GM12878 (cell line): Measurements from ENCODE around the gene NR1I2. TPM values are rescaled to one million over a fixed set of nuclear protein-coding genes. Genes with fewer than 3 reads are reported as not detected.

ENCODE experiments used
- ATAC-seq: fragments of 200-7000 bp; cut with Tn5 transposase; 3 replicates; pipeline ENCODE4 v1.9.1; 2020; ENCODE audit warnings: mild to moderate bottlenecking, moderate library complexity
- BruUV-seq: library from RNA; stranded (reverse); fragments of 400-500 nt; replicated peaks from 2 replicates; lab custom pipeline; 2021; lab: Mats Ljungman, UMichigan
- CTCF ChIA-PET: fragments of 300-600 bp; sonication (Branson Sonifier 250); formaldehyde crosslinking; extraction: SDS; loops from one replicate; lab custom pipeline; 2021; ENCODE audit warnings: inconsistent platforms; lab: Yijun Ruan, JAX
- POLR2A ChIA-PET: fragments of 350-600 bp; formaldehyde crosslinking; extraction: SDS; loops from one replicate; lab custom pipeline; 2021; ENCODE audit warnings: inconsistent platforms; lab: Charles Lee
- RAD21 ChIA-PET: fragments of 300-600 bp; sonication (Branson Sonifier 250); formaldehyde crosslinking; loops from one replicate; lab custom pipeline; 2023; ENCODE audit warnings: antibody characterized with exemption; ENCODE audit not compliant: unreplicated experiment; lab: Charles Lee
- SMC1A ChIA-PET: fragments of 300-600 bp; sonication (Branson Sonifier 250); formaldehyde crosslinking; loops from one replicate; lab custom pipeline; 2023; ENCODE audit not compliant: unreplicated experiment, uncharacterized antibody; lab: Charles Lee
- DNase-seq: peaks from one replicate; pipeline ENCODE4 v3.0.0-alpha.2; 2011; ENCODE audit warnings: low read depth, low spot score
- FAIRE-seq: peaks from 3 replicates; lab custom pipeline; 2011; peaks lifted over from hg19 to GRCh38; lab: Jason Lieb, UNC
- H2AFZ ChIP-seq: 2 replicates; pipeline ENCODE4 v1.6.0; 2011; ENCODE audit warnings: low read depth, low read length, control low read depth; ENCODE audit not compliant: control insufficient read depth
- H3K27ac ChIP-seq: 2 replicates; pipeline ENCODE4 v1.5.1; 2011; ENCODE audit warnings: control low read depth; ENCODE audit not compliant: control insufficient read depth, insufficient read depth
- H3K27me3 ChIP-seq, 2 experiments: replicated peaks in 1 of 2; 2 replicates each; pipeline versions ENCODE4 v1.6.0 to v1.6.1; 2011; ENCODE audit warnings: low read length in 1 of 2; ENCODE audit not compliant: control insufficient read depth in 2 of 2, insufficient read depth in 2 of 2
- H3K36me3 ChIP-seq, 2 experiments: 2 replicates each; pipeline ENCODE4 v1.5.1; 2011; ENCODE audit warnings: low read length in 1 of 2; ENCODE audit not compliant: control insufficient read depth in 2 of 2, insufficient read depth in 2 of 2
- H3K4me1 ChIP-seq: 2 replicates; pipeline ENCODE4 v1.6.1; 2011; ENCODE audit warnings: mild to moderate bottlenecking, low read length, moderate library complexity, mixed read lengths; ENCODE audit not compliant: control insufficient read depth, insufficient read depth
- H3K4me2 ChIP-seq: 2 replicates; pipeline ENCODE4 v1.6.0; 2011; ENCODE audit warnings: control low read depth; ENCODE audit not compliant: control insufficient read depth, insufficient read depth
- H3K4me3 ChIP-seq: fragments of 200-600 bp; sonication (generic); 2 replicates; pipeline ENCODE4 v1.5.1; 2016
- H3K79me2 ChIP-seq: 2 replicates; pipeline ENCODE4 v1.6.0; 2011; ENCODE audit warnings: low read length; ENCODE audit not compliant: control insufficient read depth, insufficient read depth
- H3K9ac ChIP-seq: 2 replicates; pipeline ENCODE4 v1.8.0; 2011; ENCODE audit warnings: low read length, control low read depth, mixed read lengths; ENCODE audit not compliant: control insufficient read depth, insufficient read depth
- H3K9me3 ChIP-seq: replicated peaks from 3 replicates; pipeline ENCODE4 v1.5.1; 2011; ENCODE audit warnings: mild to moderate bottlenecking, low read length; ENCODE audit not compliant: control insufficient read depth, insufficient read depth
- H4K20me1 ChIP-seq: 2 replicates; pipeline ENCODE4 v1.6.0; 2011; ENCODE audit not compliant: control insufficient read depth, insufficient read depth
- ATF7 ChIP-seq: fragments of 450-650 bp; IDR thresholded peaks from 2 replicates; pipeline ENCODE4 v1.6.1; 2016; ENCODE audit warnings: low read depth, mild to moderate bottlenecking
- CHD4 ChIP-seq: fragments of 200-600 bp; sonication (generic); IDR thresholded peaks from 2 replicates; pipeline ENCODE4 v1.6.1; 2016; ENCODE audit warnings: mild to moderate bottlenecking
- CREB1 ChIP-seq: IDR thresholded peaks from 2 replicates; pipeline ENCODE4 v1.6.1; 2012; ENCODE audit warnings: low read depth, mild to moderate bottlenecking, inconsistent platforms
- DPF2 ChIP-seq: fragments of 450-650 bp; IDR thresholded peaks from 2 replicates; pipeline ENCODE4 v1.6.1; 2017; ENCODE audit warnings: mild to moderate bottlenecking
- RB1 ChIP-seq: fragments of 450-650 bp; formaldehyde crosslinking; IDR thresholded peaks from 2 replicates; pipeline ENCODE4 v1.6.1; 2017; ENCODE audit warnings: mild to moderate bottlenecking, borderline replicate concordance
- SMAD5 ChIP-seq: IDR thresholded peaks from 2 replicates; pipeline ENCODE4 v1.6.1; 2016; ENCODE audit warnings: antibody characterized with exemption, low read depth
- SMARCA5 ChIP-seq: fragments of 450-650 bp; IDR thresholded peaks from 2 replicates; pipeline ENCODE4 v1.6.1; 2017; ENCODE audit warnings: mild to moderate bottlenecking
- SREBF1 ChIP-seq: IDR thresholded peaks from 2 replicates; pipeline ENCODE4 v1.6.1; 2012; ENCODE audit warnings: mild to moderate bottlenecking, low read length
- STAT1 ChIP-seq: fragments of 450-650 bp; conservative IDR thresholded peaks from 2 replicates; pipeline ENCODE4 v1.6.1; 2014; ENCODE audit warnings: antibody characterized with exemption, mild to moderate bottlenecking
- ZNF384 ChIP-seq: IDR thresholded peaks from 2 replicates; pipeline ENCODE4 v1.6.1; 2012; ENCODE audit warnings: low read depth, mild to moderate bottlenecking, low read length, improper control_type of control experiment, borderline replicate concordance
- ZZZ3 ChIP-seq: IDR thresholded peaks from 2 replicates; pipeline ENCODE4 v1.6.1; 2011; ENCODE audit warnings: low read depth; ENCODE audit not compliant: control insufficient read depth, insufficient read length
- in situ Hi-C: fragments of 300-500 bp; cut with MboI; formaldehyde crosslinking; loops from 9 replicates; pipeline ENCODE4 v1.14.3; 2018; ENCODE audit warnings: mixed read lengths
- intact Hi-C: fragments of 100-400 bp; cut with micrococcal nuclease; formaldehyde crosslinking; loops from one replicate; pipeline ENCODE4 v1.14.2; 2022; ENCODE audit not compliant: unreplicated experiment
- polyA plus RNA-seq, 11 experiments: library from polyadenylated mRNA; depleted of rRNA in 4 of 11; unstranded in 6 of 11; stranded (reverse) in 5 of 11; fragments of >200 nt; fragmentation: Nextera tagmentation in 4 of 11; fragmentation: Illumina TruSeq in 1 of 11; extraction: Ambion mirVana in 4 of 11; extraction: Trizol in 1 of 11; gene quantifications; 1 replicate in 1 of 11; 2 replicates in 10 of 11; pipeline versions ENCODE4 v1.2.1 to v1.2.3, GENCODE V29; 2011 to 2016; ENCODE audit warnings: inconsistent platforms in 2 of 11, missing spikeins in 2 of 11, low read depth in 1 of 11
- total RNA-seq, 4 experiments: library from RNA; depleted of rRNA in 3 of 4; stranded (reverse); fragments of >200 nt in 3 of 4; fragmentation: Illumina TruSeq in 1 of 4; extraction: Trizol in 1 of 4; gene quantifications; 2 replicates each; pipeline versions ENCODE4 v1.2.1 to v1.2.3, GENCODE V29; 2013 to 2021
- TF ChIP-seq, protein P1 (sequence below), 3 experiments: IDR thresholded peaks in 2 of 3; conservative IDR thresholded peaks in 1 of 3; 2 replicates each; pipeline ENCODE4 v1.5.1; 2011; ENCODE audit warnings: low read depth in 3 of 3, low read length in 3 of 3, mild to moderate bottlenecking in 3 of 3, control low read depth in 2 of 3, moderate library complexity in 2 of 3, inconsistent platforms in 1 of 3, mixed read lengths in 1 of 3; ENCODE audit not compliant: control insufficient read depth in 2 of 3, insufficient read depth in 1 of 3; ENCODE audit errors: extremely low read depth in 1 of 3

NR1I2 gene
- total and polyA plus RNA-seq, 10 of the 15 experiments (the other 5 are each of a cell fraction or from before 2014, with no cell fraction given): 0.03 to 1.0 (median 0.39) TPM

GRCh38 chr3:119762876-119763275 lies 19.0 kb upstream of the NR1I2 start (continued):
- TF ChIP-seq RB1: no peak

DNA sequence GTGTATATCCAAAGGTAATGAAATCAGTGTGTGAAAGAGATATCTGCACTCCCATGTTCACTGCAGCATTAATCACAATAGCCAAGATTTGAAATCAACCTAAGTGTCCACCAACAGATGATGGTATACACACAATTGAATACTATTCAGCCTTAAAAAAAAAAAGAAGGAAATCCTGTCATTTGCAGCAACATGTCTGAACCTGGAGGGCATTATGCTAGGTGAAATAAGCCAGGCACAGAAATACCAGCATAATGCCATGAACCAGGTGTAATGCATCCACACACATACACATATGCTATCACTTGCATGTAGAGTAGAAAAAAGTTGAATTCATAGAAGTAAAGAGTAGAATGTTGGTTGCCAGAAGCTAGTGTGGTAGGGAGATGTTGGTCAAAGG lies 18.4 kb upstream of the NR1I2 start:
- Histone ChIP-seq H3K27me3 (no peaks in the 10 kb centered on the region), H2AFZ (no peak overlapping the region), H3K4me2 (no peak overlapping the region), H3K9ac (no peak overlapping the region), H3K79me2 (no peaks in the 10 kb centered on the region), H3K27ac (no peak overlapping the region), H3K36me3 (no peaks in the 10 kb centered on the region), H3K4me1 (no peaks in the 10 kb centered on the region; the same call in 1 of the 2 replicates), H4K20me1 (no peaks in the 10 kb centered on the region), H3K4me3 (no peak overlapping the region), H3K9me3 (no peaks in the 10 kb centered on the region; the same call in none of the 3 replicates)
- POLR2A ChIA-PET: no interaction called here
- SMC1A ChIA-PET: no interaction called here
- intact Hi-C loops: no loop called here
- DNase-seq: no peak
- CTCF ChIA-PET: no interaction called here
- ATAC-seq: no peak
- in situ Hi-C loops: no loop called here
- TF ChIP-seq STAT1 (no peak), ZNF384 (no peak), ZZZ3 (no peak), SMAD5 (no peak), CREB1 (no peak), CHD4 (no peak), SREBF1 (no peak), DPF2 (no peak), SMARCA5 (no peak), ATF7 (no peak)
- TF ChIP-seq, protein P1, sequence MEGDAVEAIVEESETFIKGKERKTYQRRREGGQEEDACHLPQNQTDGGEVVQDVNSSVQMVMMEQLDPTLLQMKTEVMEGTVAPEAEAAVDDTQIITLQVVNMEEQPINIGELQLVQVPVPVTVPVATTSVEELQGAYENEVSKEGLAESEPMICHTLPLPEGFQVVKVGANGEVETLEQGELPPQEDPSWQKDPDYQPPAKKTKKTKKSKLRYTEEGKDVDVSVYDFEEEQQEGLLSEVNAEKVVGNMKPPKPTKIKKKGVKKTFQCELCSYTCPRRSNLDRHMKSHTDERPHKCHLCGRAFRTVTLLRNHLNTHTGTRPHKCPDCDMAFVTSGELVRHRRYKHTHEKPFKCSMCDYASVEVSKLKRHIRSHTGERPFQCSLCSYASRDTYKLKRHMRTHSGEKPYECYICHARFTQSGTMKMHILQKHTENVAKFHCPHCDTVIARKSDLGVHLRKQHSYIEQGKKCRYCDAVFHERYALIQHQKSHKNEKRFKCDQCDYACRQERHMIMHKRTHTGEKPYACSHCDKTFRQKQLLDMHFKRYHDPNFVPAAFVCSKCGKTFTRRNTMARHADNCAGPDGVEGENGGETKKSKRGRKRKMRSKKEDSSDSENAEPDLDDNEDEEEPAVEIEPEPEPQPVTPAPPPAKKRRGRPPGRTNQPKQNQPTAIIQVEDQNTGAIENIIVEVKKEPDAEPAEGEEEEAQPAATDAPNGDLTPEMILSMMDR (IDR thresholded peaks at IDR 0.05 in 2 of 3, conservative IDR thresholded peaks at IDR 0.05 in 1 of 3; ENCODE audit: control insufficient read depth in 2 of 3, extremely low read depth in 1 of 3, insufficient read depth in 1 of 3, low read depth in 3 of 3, low read length in 3 of 3): no peak
- FAIRE-seq: no peak
- BruUV-seq: no TSS peak
- RAD21 ChIA-PET: interaction anchor here (1.2 kb wide), 1 partner anchor 796 kb away, joined by 3 read pairs; no protein-coding TSS in a partner anchor
